ENCODE data around the gene CSRNP2. TPM values are rescaled to one million over a fixed set of nuclear protein-coding genes. Genes with fewer than 3 reads are reported as not detected.

The CSRNP2 gene
- total and polyA plus RNA-seq, 2 experiments from 2014 or later, result 23.2 to 30.5 TPM

DNA sequence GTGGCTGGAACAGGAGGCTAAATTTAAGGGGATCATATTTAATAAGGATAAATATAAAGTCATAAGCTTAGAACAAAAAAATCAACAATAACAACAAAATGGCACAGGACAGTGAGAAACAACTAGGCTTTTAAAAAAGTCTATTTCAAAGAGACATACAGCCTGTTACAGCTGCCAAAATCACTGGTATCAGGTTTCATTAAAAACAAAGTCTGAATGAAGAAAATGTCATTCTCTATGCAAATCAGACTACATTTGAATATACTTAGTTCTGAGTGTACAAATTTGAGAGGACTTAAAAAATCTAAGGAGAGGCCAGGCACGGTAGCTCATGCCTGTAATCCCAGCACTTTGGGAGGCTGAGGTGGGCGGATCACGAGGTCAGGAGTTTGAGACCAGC is 45.5 kb upstream of the CSRNP2 start:
- H3K27ac ChIP-seq, result no peak overlapping the region
- no peak overlapping the region for H3K4me3 ChIP-seq
- no peaks in the 10 kb centered on the region for H3K36me3 ChIP-seq (replicated peaks; ENCODE audit: insufficient read depth, low read depth)
- TF ChIP-seq EZH2 (IDR thresholded peaks at IDR 0.05; ENCODE audit: borderline replicate concordance) (no peak), EZH2phosphoT487 (IDR thresholded peaks at IDR 0.05; ENCODE audit: low read depth, severe bottlenecking, unreplicated experiment) (no peak)
- TF ChIP-seq, protein P1, sequence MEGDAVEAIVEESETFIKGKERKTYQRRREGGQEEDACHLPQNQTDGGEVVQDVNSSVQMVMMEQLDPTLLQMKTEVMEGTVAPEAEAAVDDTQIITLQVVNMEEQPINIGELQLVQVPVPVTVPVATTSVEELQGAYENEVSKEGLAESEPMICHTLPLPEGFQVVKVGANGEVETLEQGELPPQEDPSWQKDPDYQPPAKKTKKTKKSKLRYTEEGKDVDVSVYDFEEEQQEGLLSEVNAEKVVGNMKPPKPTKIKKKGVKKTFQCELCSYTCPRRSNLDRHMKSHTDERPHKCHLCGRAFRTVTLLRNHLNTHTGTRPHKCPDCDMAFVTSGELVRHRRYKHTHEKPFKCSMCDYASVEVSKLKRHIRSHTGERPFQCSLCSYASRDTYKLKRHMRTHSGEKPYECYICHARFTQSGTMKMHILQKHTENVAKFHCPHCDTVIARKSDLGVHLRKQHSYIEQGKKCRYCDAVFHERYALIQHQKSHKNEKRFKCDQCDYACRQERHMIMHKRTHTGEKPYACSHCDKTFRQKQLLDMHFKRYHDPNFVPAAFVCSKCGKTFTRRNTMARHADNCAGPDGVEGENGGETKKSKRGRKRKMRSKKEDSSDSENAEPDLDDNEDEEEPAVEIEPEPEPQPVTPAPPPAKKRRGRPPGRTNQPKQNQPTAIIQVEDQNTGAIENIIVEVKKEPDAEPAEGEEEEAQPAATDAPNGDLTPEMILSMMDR (IDR thresholded peaks at IDR 0.05; ENCODE audit: poor library complexity), result no peak
- peaks cover 15% of the 10 kb centered on the region for H3K79me2 ChIP-seq
- DNase-seq (ENCODE audit: low spot score), result no peak
- H3K27me3 ChIP-seq, result no peaks in the 10 kb centered on the region
- H4K20me1 ChIP-seq (ENCODE audit: insufficient read depth, poor library complexity, severe bottlenecking), result no peaks in the 10 kb centered on the region
- no peaks in the 10 kb centered on the region for H3K4me1 ChIP-seq (ENCODE audit: insufficient read depth)
- H2AFZ ChIP-seq, result no peak overlapping the region
- no peaks in the 10 kb centered on the region for H3K9me3 ChIP-seq (ENCODE audit: low read depth)
- no peaks in the 10 kb centered on the region for H3K9me2 ChIP-seq (replicated peaks; ENCODE audit: insufficient read depth)
- H3K4me2 ChIP-seq, result no peak overlapping the region
- WGBS (ENCODE audit: low lambda C conversion rate, missing lambda C conversion rate), result 87% methylated on average over 3 of the region's 3 CpGs

DNA sequence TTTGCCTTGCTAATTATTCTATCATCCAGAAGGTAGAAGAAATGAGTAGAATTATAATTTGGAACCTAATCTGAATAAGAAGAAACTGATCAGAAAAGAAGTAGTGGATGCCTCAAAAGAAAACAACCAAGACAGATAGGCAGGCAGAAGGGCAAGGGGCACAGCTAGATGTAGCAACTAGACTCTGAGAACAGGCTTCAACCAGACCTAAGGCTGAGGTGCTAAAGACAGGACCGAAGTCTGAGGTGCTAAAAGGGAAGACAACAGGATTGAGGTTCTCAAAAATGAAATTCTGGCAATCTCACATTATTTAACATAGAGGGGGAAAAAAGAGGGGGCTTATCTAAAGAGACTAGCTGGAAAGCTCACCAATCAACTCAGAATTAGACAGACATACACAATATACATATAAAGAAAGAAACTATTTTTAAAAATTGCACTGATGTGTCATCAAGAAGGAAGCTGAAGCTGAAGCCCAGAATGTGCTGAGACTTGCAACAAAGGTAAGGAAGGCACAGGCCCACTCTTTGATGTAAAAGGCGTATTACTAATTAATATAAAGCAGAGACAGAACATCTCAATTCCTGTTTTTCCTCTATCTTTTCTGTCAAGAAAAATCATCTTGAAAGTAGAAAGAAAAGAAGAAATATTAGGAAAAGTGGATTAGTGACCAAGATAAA is 43.8 kb upstream of the CSRNP2 start:
- Histone ChIP-seq H3K9me2 (replicated peaks; ENCODE audit: insufficient read depth) (no peaks in the 10 kb centered on the region), H3K79me2 (peaks cover 20% of the 10 kb centered on the region), H4K20me1 (ENCODE audit: insufficient read depth, poor library complexity, severe bottlenecking) (no peaks in the 10 kb centered on the region), H3K4me3 (no peak overlapping the region), H3K4me2 (no peak overlapping the region), H3K9me3 (ENCODE audit: low read depth) (no peaks in the 10 kb centered on the region), H3K4me1 (ENCODE audit: insufficient read depth) (no peaks in the 10 kb centered on the region), H3K36me3 (replicated peaks; ENCODE audit: insufficient read depth, low read depth) (no peaks in the 10 kb centered on the region), H3K27ac (peak overlapping the region; percentile 29), H2AFZ (no peak overlapping the region), H3K27me3 (no peaks in the 10 kb centered on the region)
- no peak for DNase-seq (ENCODE audit: low spot score)
- TF ChIP-seq EZH2phosphoT487 (IDR thresholded peaks at IDR 0.05; ENCODE audit: low read depth, severe bottlenecking, unreplicated experiment), result no peak
- TF ChIP-seq EZH2 (IDR thresholded peaks at IDR 0.05; ENCODE audit: borderline replicate concordance), result no peak
- WGBS (ENCODE audit: low lambda C conversion rate, missing lambda C conversion rate), result 95% methylated on average over 2 of the region's 2 CpGs

DNA sequence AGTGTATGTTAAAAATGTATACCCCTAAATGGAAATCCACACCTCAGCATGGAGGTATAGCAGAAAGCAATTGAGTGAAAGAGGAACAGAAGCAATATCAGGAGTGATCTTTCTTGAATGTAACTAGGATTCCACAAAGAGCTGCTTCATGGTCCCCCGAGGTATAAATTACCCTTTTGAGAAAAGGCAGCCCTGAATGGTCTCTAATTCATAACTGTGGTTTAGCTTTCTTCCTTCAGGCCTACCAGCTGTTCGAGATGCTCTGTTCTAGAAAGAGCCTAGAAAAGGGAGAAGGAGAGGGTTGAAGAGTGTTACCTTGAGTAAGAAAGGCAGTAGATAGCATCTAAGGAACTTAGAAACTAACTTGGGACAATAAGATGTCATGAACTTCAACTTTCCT is 42.9 kb upstream of the CSRNP2 start:
- 92% methylated on average over 2 of the region's 2 CpGs for WGBS (ENCODE audit: low lambda C conversion rate, missing lambda C conversion rate)
- no peak overlapping the region for H2AFZ ChIP-seq
- peaks cover 22% of the 10 kb centered on the region for H3K79me2 ChIP-seq
- no peaks in the 10 kb centered on the region for H3K36me3 ChIP-seq (replicated peaks; ENCODE audit: insufficient read depth, low read depth)
- no peaks in the 10 kb centered on the region for H3K9me2 ChIP-seq (replicated peaks; ENCODE audit: insufficient read depth)
- TF ChIP-seq, protein P1 (IDR thresholded peaks at IDR 0.05; ENCODE audit: poor library complexity), result no peak
- TF ChIP-seq EZH2phosphoT487 (IDR thresholded peaks at IDR 0.05; ENCODE audit: low read depth, severe bottlenecking, unreplicated experiment) (no peak), EZH2 (IDR thresholded peaks at IDR 0.05; ENCODE audit: borderline replicate concordance) (no peak)
- H3K4me1 ChIP-seq (ENCODE audit: insufficient read depth), result no peaks in the 10 kb centered on the region
- no peaks in the 10 kb centered on the region for H4K20me1 ChIP-seq (ENCODE audit: insufficient read depth, poor library complexity, severe bottlenecking)
- no peaks in the 10 kb centered on the region for H3K27me3 ChIP-seq
- no peak overlapping the region for H3K4me2 ChIP-seq
- H3K9me3 ChIP-seq (ENCODE audit: low read depth), result no peaks in the 10 kb centered on the region
- DNase-seq (ENCODE audit: low spot score), result no peak
- H3K4me3 ChIP-seq, result no peak overlapping the region
- H3K27ac ChIP-seq, result peak overlapping the region; percentile 29

DNA sequence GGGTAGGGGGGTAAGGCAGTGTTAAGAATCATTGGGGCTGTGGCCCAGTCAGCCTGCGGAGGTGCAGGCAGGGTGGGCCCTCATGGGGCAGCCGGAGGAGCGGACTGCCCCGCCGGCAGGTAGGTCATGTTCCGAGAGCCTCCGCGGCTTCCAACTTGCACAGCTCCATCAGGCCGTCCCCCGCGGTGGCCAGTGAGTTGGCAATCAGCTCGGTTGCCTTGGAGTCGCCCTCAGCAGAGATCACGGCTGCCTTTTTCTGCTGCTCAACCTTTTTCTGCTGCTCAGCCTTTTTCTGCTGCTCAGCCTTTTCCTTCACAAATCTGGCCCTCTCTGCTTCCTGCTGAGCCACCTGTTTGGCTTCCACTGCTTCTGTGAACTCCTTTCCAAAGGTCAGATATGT is 41.1 kb upstream of the CSRNP2 start:
- Histone ChIP-seq H3K36me3 (replicated peaks; ENCODE audit: insufficient read depth, low read depth) (no peaks in the 10 kb centered on the region), H3K79me2 (peaks cover 24% of the 10 kb centered on the region), H3K9me2 (replicated peaks; ENCODE audit: insufficient read depth) (no peaks in the 10 kb centered on the region), H3K27me3 (no peaks in the 10 kb centered on the region), H3K4me2 (no peak overlapping the region), H3K4me1 (ENCODE audit: insufficient read depth) (no peaks in the 10 kb centered on the region), H3K4me3 (no peak overlapping the region), H3K27ac (no peak overlapping the region), H3K9me3 (ENCODE audit: low read depth) (no peaks in the 10 kb centered on the region), H4K20me1 (ENCODE audit: insufficient read depth, poor library complexity, severe bottlenecking) (no peaks in the 10 kb centered on the region), H2AFZ (no peak overlapping the region)
- no peak for DNase-seq (ENCODE audit: low spot score)
- no peak for TF ChIP-seq EZH2 (IDR thresholded peaks at IDR 0.05; ENCODE audit: borderline replicate concordance)
- no peak for TF ChIP-seq EZH2phosphoT487 (IDR thresholded peaks at IDR 0.05; ENCODE audit: low read depth, severe bottlenecking, unreplicated experiment)
- TF ChIP-seq, protein P1 (IDR thresholded peaks at IDR 0.05; ENCODE audit: poor library complexity), result no peak
- WGBS (ENCODE audit: low lambda C conversion rate, missing lambda C conversion rate), result 96% methylated on average over 14 of the region's 14 CpGs

Data from hepatocyte (in vitro differentiated cells).